HEK293 (cell line): ENCODE data around the gene CASKIN1.

Experiments used
- ELK4 ChIP-seq: IDR thresholded peaks from 2 replicates; pipeline ENCODE4 v1.6.1; 2011; ENCODE audit warnings: mild to moderate bottlenecking, low read depth, low read length, borderline replicate concordance
- KLF8 ChIP-seq: fragments of 450-650 bp; formaldehyde crosslinking; IDR thresholded peaks from 2 replicates; pipeline ENCODE4 v1.5.1; 2016; ENCODE audit warnings: missing biosample characterization, missing genetic modification characterization
- MZF1 ChIP-seq: fragments of 450-650 bp; formaldehyde crosslinking; IDR thresholded peaks from 2 replicates; pipeline ENCODE4 v1.5.1; 2017; ENCODE audit warnings: missing biosample characterization, missing genetic modification characterization, borderline replicate concordance
- PRDM1 ChIP-seq: fragments of 450-650 bp; formaldehyde crosslinking; IDR thresholded peaks from 2 replicates; pipeline ENCODE4; 2016; ENCODE audit warnings: missing biosample characterization, missing genetic modification characterization
- SALL2 ChIP-seq: fragments of 450-650 bp; formaldehyde crosslinking; IDR thresholded peaks from 2 replicates; pipeline ENCODE4 v1.5.0; 2017; ENCODE audit warnings: missing biosample characterization, mild to moderate bottlenecking, missing genetic modification characterization, borderline replicate concordance
- SCRT2 ChIP-seq: fragments of 450-650 bp; formaldehyde crosslinking; IDR thresholded peaks from 2 replicates; pipeline ENCODE4 v1.5.1; 2016; ENCODE audit warnings: missing biosample characterization, missing genetic modification characterization
- SP2 ChIP-seq: fragments of 450-650 bp; formaldehyde crosslinking; IDR thresholded peaks from 2 replicates; pipeline ENCODE4 v1.5.1; 2016; ENCODE audit warnings: missing biosample characterization, missing genetic modification characterization
- ZBTB10 ChIP-seq: fragments of 450-650 bp; formaldehyde crosslinking; IDR thresholded peaks from 2 replicates; pipeline ENCODE4 v1.5.1; 2016; ENCODE audit warnings: missing biosample characterization, missing genetic modification characterization
- ZBTB17 ChIP-seq: fragments of 450-650 bp; formaldehyde crosslinking; IDR thresholded peaks from 2 replicates; pipeline ENCODE4 v1.5.1; 2016; ENCODE audit warnings: missing biosample characterization, missing genetic modification characterization
- ZFP69B ChIP-seq: fragments of 450-650 bp; formaldehyde crosslinking; IDR thresholded peaks from 2 replicates; pipeline ENCODE4 v1.5.1; 2016; ENCODE audit warnings: missing biosample characterization, missing genetic modification characterization
- ZNF121 ChIP-seq: fragments of 450-650 bp; formaldehyde crosslinking; IDR thresholded peaks from 2 replicates; pipeline ENCODE4 v1.5.1; 2016; ENCODE audit warnings: missing biosample characterization, missing genetic modification characterization
- ZNF138 ChIP-seq: fragments of 450-650 bp; formaldehyde crosslinking; IDR thresholded peaks from 2 replicates; pipeline ENCODE4 v1.5.1; 2016; ENCODE audit warnings: missing biosample characterization, missing genetic modification characterization, borderline replicate concordance
- ZNF140 ChIP-seq: fragments of 450-650 bp; formaldehyde crosslinking; IDR thresholded peaks from 2 replicates; pipeline ENCODE4 v1.5.1; 2016; ENCODE audit warnings: missing biosample characterization, missing genetic modification characterization
- ZNF146 ChIP-seq: fragments of 450-650 bp; formaldehyde crosslinking; IDR thresholded peaks from 2 replicates; pipeline ENCODE4 v1.5.1; 2016; ENCODE audit warnings: missing biosample characterization, missing genetic modification characterization
- ZNF155 ChIP-seq: fragments of 450-650 bp; formaldehyde crosslinking; IDR thresholded peaks from 2 replicates; pipeline ENCODE4 v1.5.1; 2016; ENCODE audit warnings: missing biosample characterization, missing genetic modification characterization
- ZNF211 ChIP-seq: fragments of 450-650 bp; formaldehyde crosslinking; IDR thresholded peaks from 2 replicates; pipeline ENCODE4 v1.5.1; 2016; ENCODE audit warnings: low read depth, missing biosample characterization, missing genetic modification characterization
- ZNF248 ChIP-seq: fragments of 450-650 bp; formaldehyde crosslinking; IDR thresholded peaks from 2 replicates; pipeline ENCODE4 v1.5.1; 2017; ENCODE audit warnings: missing biosample characterization, missing genetic modification characterization
- ZNF266 ChIP-seq: fragments of 450-650 bp; formaldehyde crosslinking; IDR thresholded peaks from 2 replicates; pipeline ENCODE4 v1.5.1; 2016; ENCODE audit warnings: missing biosample characterization, missing genetic modification characterization, low read depth
- ZNF416 ChIP-seq: fragments of 450-650 bp; formaldehyde crosslinking; IDR thresholded peaks from 2 replicates; pipeline ENCODE4 v1.5.1; 2016; ENCODE audit warnings: missing biosample characterization, missing genetic modification characterization
- ZNF501 ChIP-seq: fragments of 450-650 bp; formaldehyde crosslinking; IDR thresholded peaks from 2 replicates; pipeline ENCODE4 v1.5.1; 2016; ENCODE audit warnings: missing biosample characterization, missing genetic modification characterization
- ZNF521 ChIP-seq: fragments of 450-650 bp; formaldehyde crosslinking; IDR thresholded peaks from 2 replicates; pipeline ENCODE4 v1.5.1; 2017; ENCODE audit warnings: missing biosample characterization, mild to moderate bottlenecking, missing genetic modification characterization
- ZNF555 ChIP-seq: fragments of 450-650 bp; formaldehyde crosslinking; conservative IDR thresholded peaks from 2 replicates; pipeline ENCODE4 v1.5.1; 2017; ENCODE audit warnings: missing biosample characterization, mild to moderate bottlenecking, missing genetic modification characterization, inconsistent platforms
- ZNF596 ChIP-seq: fragments of 450-650 bp; IDR thresholded peaks from 2 replicates; pipeline ENCODE4 v1.5.0; 2018; ENCODE audit warnings: missing biosample characterization, mild to moderate bottlenecking, missing genetic modification characterization, moderate library complexity
- ZNF621 ChIP-seq: fragments of 450-650 bp; formaldehyde crosslinking; IDR thresholded peaks from 2 replicates; pipeline ENCODE4 v1.5.1; 2017; ENCODE audit warnings: missing biosample characterization, missing genetic modification characterization
- ZNF623 ChIP-seq: fragments of 450-650 bp; formaldehyde crosslinking; IDR thresholded peaks from 2 replicates; pipeline ENCODE4 v1.5.1; 2016; ENCODE audit warnings: missing biosample characterization, missing genetic modification characterization
- ZNF645 ChIP-seq: fragments of 450-650 bp; formaldehyde crosslinking; IDR thresholded peaks from 2 replicates; pipeline ENCODE4; 2016; ENCODE audit warnings: missing biosample characterization, missing genetic modification characterization
- ZNF664 ChIP-seq: fragments of 450-650 bp; formaldehyde crosslinking; IDR thresholded peaks from 2 replicates; pipeline ENCODE4 v1.5.1; 2016; ENCODE audit warnings: missing biosample characterization, missing genetic modification characterization
- ZNF701 ChIP-seq: fragments of 450-650 bp; formaldehyde crosslinking; IDR thresholded peaks from 2 replicates; pipeline ENCODE4 v1.5.1; 2016; ENCODE audit warnings: missing biosample characterization, missing genetic modification characterization
- ZNF707 ChIP-seq: fragments of 450-650 bp; formaldehyde crosslinking; IDR thresholded peaks from 2 replicates; pipeline ENCODE4 v1.5.1; 2016; ENCODE audit warnings: missing biosample characterization, missing genetic modification characterization
- ZSCAN18 ChIP-seq: fragments of 450-650 bp; formaldehyde crosslinking; IDR thresholded peaks from 2 replicates; pipeline ENCODE4 v1.5.1; 2016; ENCODE audit warnings: missing biosample characterization, missing genetic modification characterization
- ZSCAN23 ChIP-seq: fragments of 450-650 bp; formaldehyde crosslinking; IDR thresholded peaks from 2 replicates; pipeline ENCODE4 v1.5.1; 2016; ENCODE audit warnings: missing biosample characterization, missing genetic modification characterization
- ZSCAN30 ChIP-seq: fragments of 450-650 bp; IDR thresholded peaks from 2 replicates; pipeline ENCODE4 v1.5.1; 2018; ENCODE audit warnings: missing biosample characterization, mild to moderate bottlenecking, missing genetic modification characterization, moderate library complexity
- TF ChIP-seq, protein P1 (sequence below): fragments of 450-650 bp; formaldehyde crosslinking; IDR thresholded peaks from 2 replicates; pipeline ENCODE4 v1.5.1; 2017; ENCODE audit warnings: missing biosample characterization, missing genetic modification characterization
- TF ChIP-seq, protein P2 (sequence below): fragments of 450-650 bp; formaldehyde crosslinking; IDR thresholded peaks from 2 replicates; pipeline ENCODE4 v1.5.1; 2016; ENCODE audit warnings: missing biosample characterization, missing genetic modification characterization

CASKIN1 gene

GRCh38 chr16:2223942-2224486 is 27.6 kb upstream of the CASKIN1 start (continued):
- TF ChIP-seq, protein P1, sequence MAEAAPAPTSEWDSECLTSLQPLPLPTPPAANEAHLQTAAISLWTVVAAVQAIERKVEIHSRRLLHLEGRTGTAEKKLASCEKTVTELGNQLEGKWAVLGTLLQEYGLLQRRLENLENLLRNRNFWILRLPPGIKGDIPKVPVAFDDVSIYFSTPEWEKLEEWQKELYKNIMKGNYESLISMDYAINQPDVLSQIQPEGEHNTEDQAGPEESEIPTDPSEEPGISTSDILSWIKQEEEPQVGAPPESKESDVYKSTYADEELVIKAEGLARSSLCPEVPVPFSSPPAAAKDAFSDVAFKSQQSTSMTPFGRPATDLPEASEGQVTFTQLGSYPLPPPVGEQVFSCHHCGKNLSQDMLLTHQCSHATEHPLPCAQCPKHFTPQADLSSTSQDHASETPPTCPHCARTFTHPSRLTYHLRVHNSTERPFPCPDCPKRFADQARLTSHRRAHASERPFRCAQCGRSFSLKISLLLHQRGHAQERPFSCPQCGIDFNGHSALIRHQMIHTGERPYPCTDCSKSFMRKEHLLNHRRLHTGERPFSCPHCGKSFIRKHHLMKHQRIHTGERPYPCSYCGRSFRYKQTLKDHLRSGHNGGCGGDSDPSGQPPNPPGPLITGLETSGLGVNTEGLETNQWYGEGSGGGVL (tag by site-specific recombination): no peak
- TF ChIP-seq ZNF155 (tag by site-specific recombination) (no peak), KLF8 (tag by site-specific recombination) (no peak), ZNF623 (tag by site-specific recombination) (no peak), ZNF266 (0 out of 2 replicates have a peak, but pooled peaks have one; percentile 1), ZNF501 (peak; percentile 52; the same call in 1 of the 2 replicates), ZSCAN18 (tag by site-specific recombination) (no peak), ZNF596 (tag by site-specific recombination) (no peak), ZSCAN23 (tag by site-specific recombination) (no peak), ZNF664 (no peak), ZNF416 (tag by site-specific recombination) (no peak), MZF1 (tag by site-specific recombination) (no peak), ZNF146 (0 out of 2 replicates have a peak, but pooled peaks have one; percentile 1), SALL2 (no peak), ZNF521 (no peak), ZSCAN30 (peak; percentile 49), ELK4 (no peak), ZNF645 (tag by site-specific recombination) (no peak), ZNF211 (tag by site-specific recombination) (no peak), SCRT2 (tag by site-specific recombination) (peak; percentile 86), ZNF121 (tag by site-specific recombination) (peak; percentile 97), PRDM1 (tag by site-specific recombination) (no peak), ZNF621 (tag by site-specific recombination) (no peak), ZNF555 (tag by site-specific recombination) (no peak), ZNF707 (tag by site-specific recombination) (no peak), ZBTB17 (tag by site-specific recombination) (peak; percentile 4; the same call in 1 of the 2 replicates), ZFP69B (tag by site-specific recombination) (no peak; the same call in 1 of the 2 replicates), ZNF138 (tag by site-specific recombination) (no peak), ZNF701 (tag by site-specific recombination) (no peak), ZNF140 (tag by site-specific recombination) (no peak), ZBTB10 (no peak), ZNF248 (tag by site-specific recombination) (no peak), SP2 (tag by site-specific recombination) (peak; percentile 66)
- TF ChIP-seq, protein P2, sequence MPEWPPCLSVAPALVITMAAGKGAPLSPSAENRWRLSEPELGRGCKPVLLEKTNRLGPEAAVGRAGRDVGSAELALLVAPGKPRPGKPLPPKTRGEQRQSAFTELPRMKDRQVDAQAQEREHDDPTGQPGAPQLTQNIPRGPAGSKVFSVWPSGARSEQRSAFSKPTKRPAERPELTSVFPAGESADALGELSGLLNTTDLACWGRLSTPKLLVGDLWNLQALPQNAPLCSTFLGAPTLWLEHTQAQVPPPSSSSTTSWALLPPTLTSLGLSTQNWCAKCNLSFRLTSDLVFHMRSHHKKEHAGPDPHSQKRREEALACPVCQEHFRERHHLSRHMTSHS (tag by site-specific recombination): no peak
